ENCODE results near the gene MFN2. TPM values are rescaled to one million over a fixed set of nuclear protein-coding genes. Genes with fewer than 3 reads are reported as not detected.
A peak's percentile ranks its signal among the peaks of the same experiment; 100 is the strongest.
"Not testable (repeated sequence)": the region's sequence is repeated elsewhere in the genome, so short reads cannot be mapped to it uniquely, and the experiment has no call there.

MFN2 gene
- total RNA-seq, 3 donors from 2014 or later (not counting 1 experiment from before 2014, with no cell fraction given): 54.7 to 65.9 (median 55.8) TPM

- DNase-seq: peak; percentile 71 to 90
- no peaks in the 10 kb centered on the region for H3K36me3 ChIP-seq (ENCODE audit: control insufficient read depth, insufficient read depth, low read length)
- TF ChIP-seq CTCF (IDR thresholded peaks at IDR 0.05): no peak
- Mint-ChIP-seq H3K27ac (peak within 1 kb of the TSS; percentile 71 to 73), H3K9me3 (no peaks in the 10 kb centered on the region), H3K36me3 (no peaks in the 10 kb centered on the region), H3K4me1 (peaks cover 5 to 11% of the 10 kb centered on the region in 2 donors), H3K27me3 (ENCODE audit: low read depth in 2 of 2) (no peaks in the 10 kb centered on the region), H3K4me3 (peak within 1 kb of the TSS; percentile 84)
- ATAC-seq: peak; percentile 99
- no peaks in the 10 kb centered on the region for H3K9me3 ChIP-seq (ENCODE audit: control insufficient read depth, insufficient read depth, low read length)
- H3K4me1 ChIP-seq (ENCODE audit: control insufficient read depth, insufficient read depth, low read length): peaks cover 19% of the 10 kb centered on the region
- intact Hi-C loops (cut with micrococcal nuclease): no loop called here
- peak within 1 kb of the TSS; percentile 49 for H3K27ac ChIP-seq (ENCODE audit: low read length)
- H3K4me3 ChIP-seq (ENCODE audit: low read length): peak within 1 kb of the TSS; percentile 55
- no peaks in the 10 kb centered on the region for H3K27me3 ChIP-seq (ENCODE audit: control insufficient read depth, insufficient read depth, low read length)
- WGBS (ENCODE audit: insufficient coverage): under 1% methylated on average over 55 of the region's 55 CpGs
Measured at GRCh38 chr1:11934302-11935056, 45.8 kb upstream of the MFN2 start, which contains the start of gene PLOD1. TSS of gene PLOD1 (plus strand) at chr1:11934717. CDS start at chr1:11934780, 63 bp downstream.

- peak overlapping the region; percentile 79 for H3K4me3 Mint-ChIP-seq
- TF ChIP-seq CTCF (IDR thresholded peaks at IDR 0.05): no peak
- Histone ChIP-seq H3K27me3 (ENCODE audit: control insufficient read depth, insufficient read depth, low read length) (no peaks in the 10 kb centered on the region), H3K4me1 (ENCODE audit: control insufficient read depth, insufficient read depth, low read length) (peaks cover 19% of the 10 kb centered on the region), H3K27ac (ENCODE audit: low read length) (peak overlapping the region; percentile 11), H3K4me3 (ENCODE audit: low read length) (peak overlapping the region; percentile 55), H3K36me3 (ENCODE audit: control insufficient read depth, insufficient read depth, low read length) (no peaks in the 10 kb centered on the region), H3K9me3 (ENCODE audit: control insufficient read depth, insufficient read depth, low read length) (no peaks in the 10 kb centered on the region)
- intact Hi-C loops (cut with micrococcal nuclease): no loop called here
- peak overlapping the region; percentile 71 to 73 for H3K27ac Mint-ChIP-seq
- H3K36me3 Mint-ChIP-seq: no peaks in the 10 kb centered on the region
- no peak for DNase-seq
- H3K9me3 Mint-ChIP-seq: no peaks in the 10 kb centered on the region
- no peaks in the 10 kb centered on the region for H3K27me3 Mint-ChIP-seq (ENCODE audit: low read depth in 2 of 2)
- no peak for ATAC-seq
- H3K4me1 Mint-ChIP-seq: peaks cover 5 to 11% of the 10 kb centered on the region in 2 donors
- 10% methylated on average over 2 of the region's 2 CpGs for WGBS (ENCODE audit: insufficient coverage)
Measured at GRCh38 chr1:11935057-11935412, 45.2 kb upstream of the MFN2 start.

GRCh38 chr1:11935733-11936132 lies 44.5 kb upstream of the MFN2 start:
- WGBS (ENCODE audit: insufficient coverage): 98% methylated on average over 10 of the region's 10 CpGs
- intact Hi-C loops (cut with micrococcal nuclease); ATAC-seq; H3K27ac ChIP-seq (ENCODE audit: low read length); H3K36me3 ChIP-seq (ENCODE audit: control insufficient read depth, insufficient read depth, low read length); DNase-seq; H3K27me3 Mint-ChIP-seq (ENCODE audit: low read depth in 2 of 2); H3K27me3 ChIP-seq (ENCODE audit: control insufficient read depth, insufficient read depth, low read length); H3K9me3 Mint-ChIP-seq; H3K36me3 Mint-ChIP-seq; H3K4me3 ChIP-seq (ENCODE audit: low read length); H3K27ac Mint-ChIP-seq; H3K9me3 ChIP-seq (ENCODE audit: control insufficient read depth, insufficient read depth, low read length): not testable (repeated sequence)
- Mint-ChIP-seq H3K4me1 (peaks cover 5 to 11% of the 10 kb centered on the region in 2 donors), H3K4me3 (peak overlapping the region; percentile 49)
- H3K4me1 ChIP-seq (ENCODE audit: control insufficient read depth, insufficient read depth, low read length): peaks cover 19% of the 10 kb centered on the region

GRCh38 chr1:11938722-11939526 lies 41.3 kb upstream of the MFN2 start:
- H3K36me3 Mint-ChIP-seq: no peaks in the 10 kb centered on the region
- H3K4me1 ChIP-seq (ENCODE audit: control insufficient read depth, insufficient read depth, low read length): peaks cover 17% of the 10 kb centered on the region
- peaks cover 5 to 15% of the 10 kb centered on the region in 2 donors for H3K4me1 Mint-ChIP-seq
- intact Hi-C loops (cut with micrococcal nuclease): no loop called here
- no peak overlapping the region for H3K4me3 ChIP-seq (ENCODE audit: low read length)
- no peaks in the 10 kb centered on the region for H3K36me3 ChIP-seq (ENCODE audit: control insufficient read depth, insufficient read depth, low read length)
- no peaks in the 10 kb centered on the region for H3K9me3 Mint-ChIP-seq
- no peak for TF ChIP-seq CTCF (IDR thresholded peaks at IDR 0.05)
- H3K27ac Mint-ChIP-seq: no peak overlapping the region
- H3K27me3 ChIP-seq (ENCODE audit: control insufficient read depth, insufficient read depth, low read length): no peaks in the 10 kb centered on the region
- H3K27ac ChIP-seq (ENCODE audit: low read length): no peak overlapping the region
- 96% methylated on average over 15 of the region's 15 CpGs for WGBS (ENCODE audit: insufficient coverage)
- no peak overlapping the region for H3K4me3 Mint-ChIP-seq
- DNase-seq (no peak), ATAC-seq (no peak)
- H3K27me3 Mint-ChIP-seq (ENCODE audit: low read depth in 2 of 2): no peaks in the 10 kb centered on the region
- H3K9me3 ChIP-seq (ENCODE audit: control insufficient read depth, insufficient read depth, low read length): no peaks in the 10 kb centered on the region

GRCh38 chr1:11939794-11940193 lies 40.5 kb upstream of the MFN2 start:
- H3K4me3 ChIP-seq (ENCODE audit: low read length); H3K4me3 Mint-ChIP-seq; ATAC-seq; H3K9me3 ChIP-seq (ENCODE audit: control insufficient read depth, insufficient read depth, low read length); H3K36me3 Mint-ChIP-seq; H3K27me3 Mint-ChIP-seq (ENCODE audit: low read depth in 2 of 2); DNase-seq; H3K9me3 Mint-ChIP-seq; H3K27ac ChIP-seq (ENCODE audit: low read length); H3K36me3 ChIP-seq (ENCODE audit: control insufficient read depth, insufficient read depth, low read length); H3K27ac Mint-ChIP-seq; intact Hi-C loops (cut with micrococcal nuclease); H3K27me3 ChIP-seq (ENCODE audit: control insufficient read depth, insufficient read depth, low read length): not testable (repeated sequence)
- H3K4me1 ChIP-seq (ENCODE audit: control insufficient read depth, insufficient read depth, low read length): peaks cover 11% of the 10 kb centered on the region
- 96% methylated on average over 7 of the region's 7 CpGs for WGBS (ENCODE audit: insufficient coverage)
- H3K4me1 Mint-ChIP-seq: peaks cover 5 to 15% of the 10 kb centered on the region in 2 donors

Data from natural killer cell (primary cell).